HG02798 (cell line): ENCODE measurements around the gene MPRIP.

Source experiments
- ATAC-seq: cut with Tn5 transposase; IDR thresholded peaks from one replicate; pipeline ENCODE4 v1.9.1; 2021; ENCODE audit warnings: mild to moderate bottlenecking; ENCODE audit not compliant: unreplicated experiment, poor library complexity

The MPRIP gene

DNA sequence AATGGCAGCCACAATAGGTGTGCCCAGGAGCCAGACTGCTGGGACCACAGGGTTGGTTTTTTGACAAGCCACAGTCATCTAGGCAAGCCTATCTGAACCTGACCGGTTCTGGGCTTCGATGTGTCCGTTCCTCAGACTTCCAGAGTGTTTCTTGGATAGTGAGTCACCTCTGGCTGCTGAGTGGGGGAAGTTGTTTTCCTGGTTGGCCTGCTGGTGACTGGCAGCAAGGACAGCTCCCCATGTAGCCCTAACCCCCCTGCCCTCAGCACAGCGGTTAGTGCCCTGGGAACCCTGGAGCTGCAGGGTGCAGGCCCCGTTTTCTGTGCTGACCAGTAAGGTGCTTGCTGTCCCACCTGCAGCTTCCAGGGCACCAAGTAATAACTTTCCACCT lies 98.3 kb downstream of the MPRIP start:
- no peak for ATAC-seq

DNA sequence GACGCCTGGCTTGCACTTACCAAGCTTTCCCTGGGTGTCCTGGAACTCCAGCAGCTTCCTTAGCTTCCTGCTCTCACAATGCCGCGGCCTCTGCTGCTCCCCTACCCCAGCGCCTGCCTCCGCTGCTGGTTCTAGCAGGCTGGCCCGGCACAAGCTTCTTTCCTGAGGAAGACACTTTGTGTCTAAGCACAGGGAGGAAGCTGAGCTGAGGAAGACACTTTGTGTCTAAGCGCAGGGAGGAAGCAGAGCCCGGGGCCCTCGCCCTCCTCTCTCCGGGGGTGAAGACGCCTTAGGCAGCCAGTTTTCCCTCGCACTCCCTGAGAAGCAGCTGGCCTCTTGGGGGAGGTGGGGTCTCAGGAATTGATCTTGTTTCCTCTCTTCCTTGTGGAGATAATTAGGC lies 99.0 kb downstream of the MPRIP start:
- no peak for ATAC-seq

DNA sequence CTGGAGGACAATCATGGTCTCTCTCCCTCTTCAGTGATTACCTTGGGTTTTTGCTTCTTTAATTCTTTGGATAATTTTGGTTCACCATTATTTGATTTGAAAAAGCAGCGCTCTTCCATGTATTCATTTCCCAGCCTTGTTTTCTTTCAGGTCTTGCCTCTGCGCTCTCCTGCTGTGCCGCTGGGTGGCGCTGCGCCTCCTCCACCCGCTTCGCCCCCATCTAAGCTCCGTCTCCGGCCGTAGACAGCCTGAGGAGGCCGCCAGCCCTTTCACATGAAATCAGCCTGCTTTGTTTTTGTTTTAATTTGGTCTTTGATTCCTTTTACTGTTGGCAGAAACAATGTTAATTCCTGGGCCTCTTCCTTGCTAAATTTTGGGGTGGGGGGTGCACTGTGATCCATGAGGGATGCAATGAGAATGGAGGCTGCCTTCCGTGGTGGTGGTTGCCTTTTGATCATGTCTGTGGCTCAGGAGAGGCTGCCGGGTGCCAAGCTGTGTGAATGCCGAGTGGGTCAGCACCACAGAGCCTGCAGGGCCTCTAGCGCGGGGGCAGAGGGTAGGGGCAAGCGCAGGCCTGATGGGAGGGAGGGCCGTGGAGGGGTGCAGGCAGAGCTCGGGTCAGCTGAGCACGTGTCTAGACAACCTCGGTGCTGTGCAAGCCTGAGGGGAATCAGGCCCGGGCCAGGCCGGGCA lies 99.7 kb downstream of the MPRIP start:
- no peak for ATAC-seq

DNA sequence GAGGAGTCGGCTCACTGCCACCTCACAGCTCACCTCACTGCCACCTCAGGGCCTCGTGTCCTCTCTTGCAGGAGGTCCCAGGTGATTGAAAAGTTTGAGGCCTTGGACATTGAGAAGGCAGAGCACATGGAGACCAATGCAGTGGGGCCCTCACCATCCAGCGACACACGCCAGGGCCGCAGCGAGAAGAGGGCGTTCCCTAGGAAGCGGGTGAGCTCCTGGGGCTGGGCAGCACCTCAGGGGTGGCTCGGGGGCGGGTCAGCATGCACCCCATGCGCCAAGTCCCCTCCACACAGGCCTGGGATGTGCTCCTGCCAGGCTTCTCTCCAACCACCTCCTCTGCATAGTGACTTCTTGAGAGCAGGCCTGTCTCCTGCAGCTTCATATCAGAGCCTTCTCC lies 100.3 kb downstream of the MPRIP start:
- no peak for ATAC-seq

DNA sequence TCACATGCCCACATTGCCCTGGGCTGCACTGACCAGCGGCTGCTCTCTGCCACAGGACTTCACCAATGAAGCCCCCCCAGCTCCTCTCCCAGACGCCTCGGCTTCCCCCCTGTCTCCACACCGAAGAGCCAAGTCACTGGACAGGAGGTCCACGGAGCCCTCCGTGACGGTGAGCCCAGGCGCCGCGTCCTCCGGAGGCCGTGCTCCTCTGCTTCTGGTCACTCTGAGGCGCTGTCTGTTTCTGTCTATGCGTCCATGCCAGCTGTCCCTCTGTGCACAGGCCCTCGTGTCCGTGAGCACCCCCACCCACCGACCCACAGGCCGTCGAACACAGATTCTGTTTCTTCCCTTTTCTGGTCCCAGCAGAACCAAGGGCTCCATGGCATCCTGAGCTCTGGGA lies 101.2 kb downstream of the MPRIP start:
- ATAC-seq = no peak

DNA sequence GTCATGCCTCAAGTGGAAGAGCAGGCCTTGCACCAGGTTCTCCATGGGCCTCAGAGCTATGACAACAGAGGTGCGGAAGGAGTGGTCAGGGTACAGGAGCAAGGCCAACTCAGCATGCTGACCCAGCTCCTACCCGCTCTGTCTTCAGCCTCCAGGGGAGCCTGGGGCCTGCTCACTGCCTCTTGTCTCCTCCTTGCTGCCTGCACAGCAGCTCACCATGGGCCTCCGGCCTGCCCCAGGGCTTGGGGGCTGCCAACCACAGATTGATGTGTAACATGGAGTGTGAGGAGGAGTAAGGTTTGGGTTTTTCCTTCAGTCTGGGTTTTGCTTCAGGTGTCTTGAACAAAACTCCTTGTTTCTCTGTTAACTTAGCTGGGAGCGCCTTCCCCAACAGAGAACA lies 101.8 kb downstream of the MPRIP start:
- ATAC-seq = no peak

DNA sequence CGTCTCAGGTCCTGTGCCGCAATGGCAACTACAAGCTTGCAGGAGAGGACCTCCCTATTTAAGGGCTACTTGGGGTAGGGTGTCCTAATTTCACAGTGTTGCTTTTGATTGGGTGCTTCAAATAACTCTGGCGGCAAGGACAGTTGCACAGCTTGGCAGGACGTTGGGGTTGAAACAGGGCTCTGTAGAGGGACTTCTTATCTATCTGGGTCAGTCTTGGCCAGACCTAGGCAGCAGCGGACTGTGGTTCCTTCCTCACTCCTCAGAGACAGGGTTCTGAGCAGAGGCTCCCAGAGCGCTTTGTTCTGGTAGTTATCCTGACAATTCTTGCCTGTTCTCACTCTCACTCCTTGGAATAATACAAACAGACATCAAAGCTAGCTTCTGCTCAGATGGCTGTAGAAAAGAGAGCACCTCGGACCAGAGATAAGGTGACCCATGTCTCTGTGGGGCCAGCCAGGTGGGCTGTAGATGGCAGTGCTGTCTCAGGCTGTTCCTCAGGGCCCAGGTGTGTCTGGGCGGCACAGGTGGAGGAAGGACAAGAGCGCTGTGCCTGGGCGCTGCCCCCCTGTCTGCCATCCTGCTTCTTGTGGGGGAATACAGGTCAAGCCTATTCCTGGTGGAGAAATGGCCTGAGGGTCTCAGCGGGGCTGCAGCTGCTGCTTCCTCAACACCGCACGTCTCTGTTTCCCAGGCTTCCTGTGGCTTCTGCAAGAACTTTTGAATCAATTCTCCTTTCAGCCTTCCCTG lies 102.8 kb downstream of the MPRIP start:
- ATAC-seq = no peak

DNA sequence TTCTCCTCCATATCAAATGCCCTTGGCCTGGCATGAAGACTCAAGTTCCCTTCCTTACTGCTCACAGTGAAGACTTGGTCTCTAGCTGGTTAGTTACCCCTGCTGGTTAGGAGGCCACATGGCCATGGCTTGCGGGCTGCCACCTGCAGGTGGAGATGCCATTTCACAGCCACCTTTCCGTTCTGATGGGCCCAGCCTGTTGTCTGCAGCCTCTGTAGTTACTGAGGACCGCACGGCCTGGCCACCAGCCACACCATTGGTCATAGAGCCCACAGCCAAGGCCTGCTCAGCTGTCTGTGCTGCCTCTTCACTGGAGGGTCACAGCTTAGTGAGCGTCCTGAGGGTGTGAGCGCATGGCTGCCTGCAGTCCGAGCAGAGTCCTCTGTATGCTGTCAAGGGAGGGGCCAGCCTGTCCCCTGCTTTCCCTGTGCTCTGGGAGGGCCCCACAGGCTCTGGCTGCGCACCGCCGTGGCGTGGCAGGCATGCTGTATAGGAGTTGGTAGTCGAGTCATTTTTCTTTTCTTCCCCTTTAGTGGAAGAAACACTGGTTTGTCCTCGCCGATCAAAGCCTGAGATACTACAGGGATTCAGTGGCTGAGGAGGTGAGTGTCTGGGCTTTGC lies 104.6 kb downstream of the MPRIP start:
- ATAC-seq = no peak

DNA sequence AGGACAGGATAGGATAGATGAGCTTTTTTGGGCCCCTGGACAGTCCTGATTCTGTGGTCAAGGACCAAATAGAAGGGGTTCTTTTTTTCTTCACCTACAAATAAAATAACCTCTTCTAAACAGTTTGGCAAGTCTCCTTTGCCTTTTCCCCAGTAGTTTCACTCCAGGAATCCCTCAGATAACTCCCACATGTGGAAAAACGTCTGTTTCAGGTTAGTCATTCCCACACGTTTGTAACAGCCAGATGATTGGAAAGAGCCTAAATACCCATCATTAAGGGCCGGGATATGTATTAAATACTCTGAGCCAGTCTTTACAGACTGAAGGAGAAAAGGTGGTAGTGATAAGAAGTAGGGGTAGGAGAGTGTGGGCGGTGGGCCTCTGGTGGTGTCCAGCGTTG lies 105.6 kb downstream of the MPRIP start:
- ATAC-seq = no peak

DNA sequence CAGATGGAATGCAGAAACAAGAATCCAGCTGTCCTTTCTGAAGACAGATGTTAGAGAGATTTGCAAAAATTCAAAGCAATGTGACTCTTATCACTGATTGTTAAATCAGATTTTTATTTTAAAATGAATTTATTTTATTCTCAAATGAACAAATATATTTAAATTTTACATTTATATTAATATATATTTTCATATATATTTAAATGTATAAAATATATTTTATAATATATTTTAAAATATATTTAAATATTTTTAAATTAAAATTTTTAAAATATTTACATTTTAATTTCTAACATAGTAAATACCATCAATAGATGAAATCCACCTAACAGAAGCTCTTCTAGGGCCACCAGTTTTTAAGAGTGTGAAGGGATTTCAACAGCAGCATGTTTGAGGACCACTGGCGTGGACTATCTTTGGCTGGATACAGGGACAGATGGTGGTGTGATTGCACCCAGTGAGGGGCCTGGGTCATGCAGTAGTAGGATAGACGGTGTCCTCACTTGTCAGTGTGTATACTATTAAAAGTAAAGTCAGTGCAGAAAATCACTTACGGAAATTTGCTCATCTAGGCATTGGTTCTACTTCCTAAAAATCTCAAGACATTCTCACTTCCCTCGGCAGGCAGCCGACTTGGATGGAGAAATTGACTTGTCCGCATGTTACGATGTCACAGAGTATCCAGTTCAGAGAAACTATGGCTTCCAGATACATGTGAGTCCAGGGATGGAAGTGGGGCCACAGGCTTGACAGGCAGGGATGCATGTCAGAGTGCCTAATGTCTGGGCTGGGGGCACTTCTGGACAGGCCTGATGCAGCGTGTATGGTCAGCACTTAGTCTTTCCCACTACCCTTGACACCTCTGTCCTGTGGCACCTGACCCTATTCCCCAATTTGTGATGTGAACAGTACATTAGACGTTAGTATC lies 107.5 kb downstream of the MPRIP start:
- ATAC-seq = no peak

DNA sequence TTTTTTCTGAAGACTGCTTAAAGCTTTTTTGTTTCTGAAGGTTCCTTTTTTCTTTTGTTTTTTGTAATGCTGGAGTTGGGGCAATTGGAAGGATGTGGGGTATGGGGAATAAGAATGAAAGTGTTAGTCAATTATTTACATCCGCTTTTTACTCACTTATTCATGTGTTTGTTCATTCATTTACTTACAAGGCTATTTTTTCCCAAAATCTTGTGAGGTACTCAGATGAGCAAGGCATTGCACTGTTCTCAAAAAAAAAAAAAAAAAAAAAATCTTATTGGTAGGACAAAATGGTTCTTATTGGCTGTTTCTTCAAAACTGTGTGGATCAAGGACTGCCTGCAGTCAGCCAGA lies 108.2 kb downstream of the MPRIP start:
- ATAC-seq = no peak

DNA sequence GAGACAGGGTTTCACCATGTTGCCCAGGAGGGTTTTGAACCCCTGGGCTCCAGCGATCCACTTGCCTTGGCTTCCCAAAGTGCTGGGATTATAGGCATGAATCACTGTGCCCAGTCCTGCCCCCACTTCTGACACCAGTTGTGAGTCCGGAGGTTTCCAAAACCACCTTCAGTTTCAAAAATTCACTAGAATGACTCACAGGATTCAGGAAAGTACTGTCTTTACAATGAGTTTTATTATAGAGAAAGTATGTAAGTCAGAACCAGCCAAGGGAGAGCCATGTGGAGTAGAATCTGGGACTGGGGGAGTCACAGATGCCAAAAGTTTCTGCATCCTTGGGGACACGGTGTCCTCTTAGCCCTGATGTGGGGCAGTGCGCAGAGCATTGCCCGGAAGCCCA lies 108.8 kb downstream of the MPRIP start:
- ATAC-seq = no peak

DNA sequence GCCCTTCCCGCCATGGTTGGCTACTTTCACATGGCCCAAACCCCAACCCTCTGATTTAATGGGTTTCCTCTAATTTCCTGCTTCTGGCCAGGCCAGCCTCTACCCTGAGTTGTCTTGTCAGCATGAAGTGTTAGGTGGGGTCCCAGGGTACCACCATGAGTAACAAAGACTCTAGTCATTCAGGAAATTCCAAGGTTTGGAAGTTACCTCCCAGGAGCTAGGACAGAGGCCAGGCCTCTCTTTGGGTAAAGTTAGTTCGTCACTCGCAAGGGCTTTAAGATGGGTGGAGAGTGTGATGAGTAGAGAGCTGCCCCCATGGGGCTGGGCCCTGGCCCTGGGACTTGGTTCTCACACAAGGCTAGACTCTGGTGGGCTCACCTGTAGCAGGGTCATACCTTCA lies 109.3 kb downstream of the MPRIP start:
- no peak for ATAC-seq

DNA sequence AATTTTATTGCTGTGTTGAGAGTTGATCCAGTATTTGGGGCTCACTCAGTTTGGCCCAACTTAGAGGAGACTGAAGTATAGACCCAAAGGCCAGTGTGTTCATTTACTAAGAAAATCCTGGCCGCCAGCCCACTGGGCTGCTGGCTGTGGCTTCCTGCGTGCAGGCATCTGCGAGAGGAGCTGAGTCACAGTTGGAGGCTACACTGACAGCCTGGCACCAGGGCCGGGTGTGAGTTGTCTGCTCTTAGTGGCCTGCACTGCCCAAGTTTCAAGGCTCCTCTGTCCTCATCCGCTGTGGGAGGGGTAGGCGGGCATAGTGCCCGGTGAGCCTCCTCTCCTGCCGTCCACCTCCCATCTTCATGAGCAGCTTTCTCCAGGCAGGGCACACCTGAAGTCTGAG lies 109.7 kb downstream of the MPRIP start:
- no peak for ATAC-seq

DNA sequence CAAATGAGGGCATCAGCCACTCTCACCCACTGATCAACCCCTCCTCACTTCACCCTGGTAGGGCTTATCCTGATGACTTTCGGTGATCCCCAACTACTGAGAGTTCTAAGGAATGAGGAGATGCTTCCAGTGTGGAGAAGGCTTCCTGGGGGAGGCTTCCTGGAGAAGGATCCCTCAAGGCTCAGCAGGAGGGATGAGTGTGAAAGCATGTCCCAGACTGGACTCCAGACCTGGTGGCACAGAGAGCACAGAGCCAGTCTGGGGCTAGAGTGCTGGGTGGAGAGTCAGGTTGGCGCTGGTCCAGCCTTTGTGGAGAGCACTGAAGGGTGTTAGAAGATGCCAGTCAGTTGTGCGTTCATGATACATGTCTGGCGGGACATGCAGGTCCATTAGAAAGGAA lies 110.1 kb downstream of the MPRIP start:
- no peak for ATAC-seq

DNA sequence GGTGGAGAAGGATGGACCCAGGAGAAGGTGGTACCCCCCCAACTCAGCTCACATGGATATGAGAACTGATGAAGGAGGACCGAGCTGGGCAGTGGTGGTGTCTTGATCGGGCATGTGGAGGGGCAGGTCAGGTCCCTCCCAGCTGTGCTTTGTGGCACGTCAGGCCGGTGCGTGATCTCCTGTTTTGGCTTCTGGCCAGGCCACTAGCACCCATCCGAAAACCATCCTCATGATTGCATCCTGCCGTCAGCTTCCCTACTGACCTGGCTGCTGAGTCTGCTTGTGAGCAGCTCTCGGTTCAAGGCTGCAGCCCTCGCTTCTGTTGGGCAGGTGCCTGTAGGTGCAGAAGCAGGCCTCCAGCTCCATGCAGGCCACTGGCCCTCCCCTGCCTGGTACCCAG lies 110.8 kb downstream of the MPRIP start:
- ATAC-seq = no peak

DNA sequence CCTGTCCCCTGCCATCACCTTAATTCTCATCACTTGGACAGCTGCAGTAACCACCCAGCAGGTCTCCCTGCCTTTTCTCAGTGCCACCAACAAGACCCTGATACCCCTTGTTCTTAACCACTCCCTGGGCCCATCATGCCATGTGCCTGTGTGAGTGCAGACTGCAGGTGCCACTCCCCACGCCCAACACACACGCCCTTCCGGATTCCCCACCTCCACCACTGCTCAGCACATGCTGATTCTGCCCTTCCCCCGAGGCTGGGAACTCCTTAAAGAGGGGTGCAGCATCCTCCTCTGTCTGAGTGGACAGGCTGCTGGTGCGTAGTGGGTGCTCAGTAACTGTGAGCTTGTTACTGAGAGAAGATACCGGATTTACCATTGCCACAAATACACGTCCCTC lies 111.5 kb downstream of the MPRIP start:
- no peak for ATAC-seq

DNA sequence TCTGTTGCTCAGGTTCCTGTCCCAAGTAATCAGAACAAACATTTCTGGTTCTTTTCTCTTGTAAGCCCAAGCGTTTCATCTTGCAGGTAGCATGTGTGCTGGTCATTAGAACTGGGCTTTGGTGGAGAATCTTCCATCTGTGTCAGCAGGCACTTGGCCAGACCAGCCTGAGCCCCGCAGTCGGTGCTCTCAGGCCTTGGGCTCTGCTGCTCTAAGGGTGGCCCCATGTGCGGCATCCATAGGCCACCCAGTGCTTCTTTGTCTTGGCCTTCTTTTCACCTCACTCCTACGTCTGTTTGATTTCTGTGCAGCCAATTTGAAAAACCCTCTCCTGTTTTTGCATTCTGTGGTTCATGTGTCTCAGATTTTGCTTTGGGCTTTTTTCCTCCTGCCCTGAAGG lies 112.3 kb downstream of the MPRIP start:
- no peak for ATAC-seq

DNA sequence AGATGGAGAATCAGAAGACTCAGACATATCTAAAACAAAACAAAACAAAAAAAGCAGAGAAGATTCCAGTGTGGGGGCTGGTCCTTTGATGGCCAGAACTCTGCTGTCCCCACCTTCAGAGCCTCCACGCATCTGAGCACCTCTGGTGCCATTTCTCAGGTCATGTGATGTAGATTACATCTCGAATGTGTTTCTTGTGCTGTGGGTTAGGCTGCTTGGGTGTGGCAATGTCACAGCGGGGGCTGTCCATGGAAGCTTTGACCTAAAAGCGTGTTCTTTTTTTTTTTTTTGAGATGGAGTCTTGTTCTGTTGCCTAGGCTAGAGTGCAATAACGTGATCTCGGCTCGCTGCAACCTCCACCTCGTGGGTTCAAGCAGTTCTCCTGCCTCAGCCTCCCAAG lies 112.7 kb downstream of the MPRIP start:
- ATAC-seq = no peak

DNA sequence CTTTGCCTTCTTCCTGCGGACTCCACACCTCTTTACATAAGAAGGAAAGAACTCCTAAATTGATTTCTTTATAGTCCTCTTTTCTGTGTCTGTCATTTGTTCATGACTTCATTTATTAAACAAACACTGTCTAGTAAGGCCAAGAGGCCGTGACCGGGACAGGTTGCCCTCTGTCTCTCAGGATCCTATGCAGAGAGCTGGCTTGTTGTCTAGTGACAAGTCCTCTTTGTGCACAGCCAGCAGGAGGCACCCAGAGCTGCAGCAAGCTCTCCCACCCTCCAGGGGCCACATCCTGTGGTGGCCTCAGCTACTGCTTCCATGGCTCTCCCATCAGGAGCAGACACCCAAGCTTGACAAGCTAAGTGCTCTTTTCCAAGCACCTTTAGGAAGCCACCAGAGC lies 113.3 kb downstream of the MPRIP start:
- ATAC-seq = no peak

DNA sequence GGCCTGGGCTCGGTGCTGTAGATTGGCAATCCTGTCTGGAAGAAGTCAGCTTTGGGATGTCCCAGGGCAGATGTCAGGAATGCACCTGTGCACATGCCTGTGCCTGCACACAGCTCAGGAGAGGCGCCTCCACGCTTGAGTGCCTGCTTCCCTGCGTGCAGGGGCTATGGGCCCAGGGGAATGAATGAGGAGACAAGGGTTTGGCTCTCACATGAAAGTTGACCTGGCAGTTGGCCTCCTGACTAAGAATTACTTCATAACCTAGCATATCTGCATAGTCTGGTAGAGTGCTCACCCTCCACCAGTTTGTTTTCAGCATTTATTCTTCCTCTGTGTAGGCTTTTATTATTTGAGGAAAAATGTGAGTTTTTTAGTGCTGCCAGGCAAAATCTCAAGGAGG lies 113.8 kb downstream of the MPRIP start:
- ATAC-seq = no peak
